ENCODE results near the gene TTC24.

GRCh38 chr1:156547982-156548381 is 31.5 kb upstream of the TTC24 start:
- TF ChIP-seq GATA2 (IDR thresholded peaks at IDR 0.05; ENCODE audit: low read depth, low read length) (no peak), GATA3 (IDR thresholded peaks at IDR 0.05; ENCODE audit: low read depth, low read length) (no peak)
